Parathyroid adenoma (tissue), 2 donors: ENCODE results near the gene MYH14.
"Not testable (repeated sequence)": the region's sequence is repeated elsewhere in the genome, so short reads cannot be mapped to it uniquely, and the experiment has no call there.

ENCODE experiments used
- H2AFZ ChIP-seq: fragments of 300-600 bp; sonication (generic); one replicate; pipeline ENCODE4 v1.7.0; 2017; ENCODE audit warnings: antibody characterized with exemption, mild to moderate bottlenecking
- H3K27ac ChIP-seq: fragments of 300-600 bp; sonication (generic); one replicate; pipeline ENCODE4 v1.7.0; 2017
- H3K27me3 ChIP-seq: fragments of 300-600 bp; sonication (generic); one replicate; pipeline ENCODE4 v1.7.0; 2017; ENCODE audit warnings: low read length; ENCODE audit not compliant: control insufficient read depth, insufficient read depth
- H3K36me3 ChIP-seq: fragments of 300-600 bp; sonication (generic); one replicate; pipeline ENCODE4 v1.7.0; 2017; ENCODE audit warnings: low read length; ENCODE audit not compliant: control insufficient read depth, insufficient read depth
- H3K4me1 ChIP-seq: fragments of 300-600 bp; sonication (generic); one replicate; pipeline ENCODE4 v1.7.0; 2017; ENCODE audit warnings: control low read depth
- H3K4me2 ChIP-seq: fragments of 300-600 bp; sonication (generic); one replicate; pipeline ENCODE4 v1.7.0; 2017; ENCODE audit warnings: low read length
- H3K4me3 ChIP-seq: fragments of 300-600 bp; sonication (generic); one replicate; pipeline ENCODE4 v1.7.0; 2017; ENCODE audit warnings: low read depth, low read length
- H3K79me2 ChIP-seq: fragments of 300-600 bp; sonication (generic); one replicate; pipeline ENCODE4 v1.7.0; 2017; ENCODE audit warnings: control low read depth
- H3K9ac ChIP-seq: fragments of 300-600 bp; sonication (generic); one replicate; pipeline ENCODE4 v1.7.0; 2017; ENCODE audit warnings: mild to moderate bottlenecking
- H3K9me3 ChIP-seq: fragments of 300-600 bp; sonication (generic); one replicate; pipeline ENCODE4 v1.7.0; 2017; ENCODE audit warnings: low read length; ENCODE audit not compliant: control insufficient read depth
- TF ChIP-seq, protein P1 (sequence below): fragments of 300-600 bp; sonication (generic); IDR thresholded peaks from one replicate; pipeline ENCODE4 v1.7.0; 2017; ENCODE audit warnings: antibody characterized with exemption, mild to moderate bottlenecking
- donor health status: primary hyperparathyroidism.

The MYH14 gene

DNA sequence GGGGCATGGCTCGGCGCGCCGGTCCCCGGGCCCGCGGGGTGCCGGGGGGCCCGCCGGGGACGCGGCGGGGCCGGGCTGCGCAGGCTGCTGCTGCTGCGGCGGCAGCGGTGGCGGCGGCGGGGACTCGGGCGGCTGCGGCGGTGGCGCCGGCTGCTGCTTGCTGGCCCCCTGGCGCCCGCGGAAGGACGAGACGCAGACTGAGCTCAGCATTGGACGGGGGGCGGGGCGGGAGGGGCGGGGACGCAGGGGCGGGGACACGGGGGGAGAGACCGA, 125.4 kb downstream of the MYH14 start:
- Histone ChIP-seq H3K27me3 (no peaks in the 10 kb centered on the region), H3K4me1 (peaks cover 20% of the 10 kb centered on the region), H3K27ac (no peak overlapping the region), H3K4me3 (no peak overlapping the region), H3K36me3 (no peaks in the 10 kb centered on the region), H2AFZ (no peak overlapping the region), H3K4me2 (no peak overlapping the region), H3K79me2 (peaks cover 4% of the 10 kb centered on the region), H3K9me3 (no peaks in the 10 kb centered on the region), H3K9ac (no peak overlapping the region)
- TF ChIP-seq, protein P1, sequence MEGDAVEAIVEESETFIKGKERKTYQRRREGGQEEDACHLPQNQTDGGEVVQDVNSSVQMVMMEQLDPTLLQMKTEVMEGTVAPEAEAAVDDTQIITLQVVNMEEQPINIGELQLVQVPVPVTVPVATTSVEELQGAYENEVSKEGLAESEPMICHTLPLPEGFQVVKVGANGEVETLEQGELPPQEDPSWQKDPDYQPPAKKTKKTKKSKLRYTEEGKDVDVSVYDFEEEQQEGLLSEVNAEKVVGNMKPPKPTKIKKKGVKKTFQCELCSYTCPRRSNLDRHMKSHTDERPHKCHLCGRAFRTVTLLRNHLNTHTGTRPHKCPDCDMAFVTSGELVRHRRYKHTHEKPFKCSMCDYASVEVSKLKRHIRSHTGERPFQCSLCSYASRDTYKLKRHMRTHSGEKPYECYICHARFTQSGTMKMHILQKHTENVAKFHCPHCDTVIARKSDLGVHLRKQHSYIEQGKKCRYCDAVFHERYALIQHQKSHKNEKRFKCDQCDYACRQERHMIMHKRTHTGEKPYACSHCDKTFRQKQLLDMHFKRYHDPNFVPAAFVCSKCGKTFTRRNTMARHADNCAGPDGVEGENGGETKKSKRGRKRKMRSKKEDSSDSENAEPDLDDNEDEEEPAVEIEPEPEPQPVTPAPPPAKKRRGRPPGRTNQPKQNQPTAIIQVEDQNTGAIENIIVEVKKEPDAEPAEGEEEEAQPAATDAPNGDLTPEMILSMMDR = no peak

DNA sequence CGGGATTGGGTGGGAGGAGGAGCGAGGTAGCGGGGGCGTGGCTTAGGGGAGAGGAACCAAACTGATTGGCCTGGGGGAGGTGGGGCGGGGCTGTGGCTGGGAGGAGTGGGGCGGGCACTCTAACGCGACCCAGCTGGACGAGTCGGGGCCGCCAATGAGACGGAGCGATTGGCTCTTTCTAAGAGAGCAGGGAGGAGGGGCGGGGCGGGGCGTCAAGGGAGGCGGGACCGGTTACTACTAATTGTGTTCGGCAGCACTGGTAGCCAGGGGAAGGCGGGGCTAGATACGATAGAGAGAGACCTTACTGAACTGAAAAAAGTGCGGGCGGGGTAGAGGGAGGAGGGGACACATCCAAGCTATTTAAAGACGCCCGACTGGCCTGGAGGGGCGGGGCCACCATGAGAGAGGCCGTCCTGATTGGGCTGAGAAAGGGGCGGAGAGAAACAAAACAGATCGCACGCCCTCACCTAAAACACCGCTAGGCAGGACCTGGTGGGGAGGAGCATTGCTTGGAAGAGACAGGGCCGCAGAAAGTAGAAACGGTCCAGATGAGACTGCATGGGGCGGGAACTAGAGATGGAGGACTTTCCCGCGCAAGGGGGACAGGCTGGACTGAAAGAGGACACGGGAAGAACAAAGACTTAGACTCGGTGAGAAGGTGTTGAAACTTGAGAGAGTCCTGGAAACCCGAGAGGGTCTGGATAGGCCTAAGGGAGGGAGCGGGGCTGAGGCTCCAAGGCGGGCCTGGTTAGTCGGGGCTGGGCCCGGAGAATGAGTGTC, 125.9 kb downstream of the MYH14 start, which contains the start of gene KCNC3:
KCNC3 (minus strand) TSS at position 232 of the 780 bp plus-strand sequence. CDS start 295 bp downstream, outside the sequence.
- H3K9ac ChIP-seq = no peak within 1 kb of the TSS
- TF ChIP-seq, protein P1 = no peak
- no peaks in the 10 kb centered on the region for H3K27me3 ChIP-seq
- H3K4me2 ChIP-seq = peak within 1 kb of the TSS; percentile 71
- peak within 1 kb of the TSS; percentile 63 for H2AFZ ChIP-seq
- H3K36me3 ChIP-seq = no peaks in the 10 kb centered on the region
- peak within 1 kb of the TSS; percentile 99 for H3K27ac ChIP-seq
- peak within 1 kb of the TSS; percentile 47 for H3K4me3 ChIP-seq
- H3K79me2 ChIP-seq = peaks cover 7% of the 10 kb centered on the region
- H3K9me3 ChIP-seq = no peaks in the 10 kb centered on the region
- H3K4me1 ChIP-seq = peaks cover 24% of the 10 kb centered on the region

DNA sequence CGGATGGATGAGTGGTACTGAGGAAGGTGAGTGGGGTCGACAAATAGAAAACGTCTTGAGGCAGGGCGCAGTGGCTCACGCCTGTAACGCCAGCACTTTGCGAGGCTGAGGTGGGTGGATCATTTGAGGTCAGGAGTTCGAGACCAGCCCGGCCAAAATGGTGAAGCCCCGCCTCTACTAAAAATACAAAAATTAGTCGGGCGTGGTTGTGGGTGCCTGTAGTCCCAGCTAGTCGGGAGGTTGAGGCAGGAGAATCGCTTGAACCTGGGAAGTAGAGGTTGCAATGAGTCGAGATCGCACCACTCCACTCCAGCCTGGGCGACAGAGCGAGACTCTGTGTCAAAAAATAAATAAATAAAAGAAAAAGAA, 126.5 kb downstream of the MYH14 start:
- H3K4me2 ChIP-seq = peak overlapping the region; percentile 71
- peak overlapping the region; percentile 99 for H3K27ac ChIP-seq
- H2AFZ ChIP-seq = peak overlapping the region; percentile 43
- not testable (repeated sequence) for H3K9ac ChIP-seq, H3K36me3 ChIP-seq, H3K27me3 ChIP-seq, H3K9me3 ChIP-seq, H3K79me2 ChIP-seq
- peaks cover 20% of the 10 kb centered on the region for H3K4me1 ChIP-seq
- H3K4me3 ChIP-seq = peak overlapping the region; percentile 42

DNA sequence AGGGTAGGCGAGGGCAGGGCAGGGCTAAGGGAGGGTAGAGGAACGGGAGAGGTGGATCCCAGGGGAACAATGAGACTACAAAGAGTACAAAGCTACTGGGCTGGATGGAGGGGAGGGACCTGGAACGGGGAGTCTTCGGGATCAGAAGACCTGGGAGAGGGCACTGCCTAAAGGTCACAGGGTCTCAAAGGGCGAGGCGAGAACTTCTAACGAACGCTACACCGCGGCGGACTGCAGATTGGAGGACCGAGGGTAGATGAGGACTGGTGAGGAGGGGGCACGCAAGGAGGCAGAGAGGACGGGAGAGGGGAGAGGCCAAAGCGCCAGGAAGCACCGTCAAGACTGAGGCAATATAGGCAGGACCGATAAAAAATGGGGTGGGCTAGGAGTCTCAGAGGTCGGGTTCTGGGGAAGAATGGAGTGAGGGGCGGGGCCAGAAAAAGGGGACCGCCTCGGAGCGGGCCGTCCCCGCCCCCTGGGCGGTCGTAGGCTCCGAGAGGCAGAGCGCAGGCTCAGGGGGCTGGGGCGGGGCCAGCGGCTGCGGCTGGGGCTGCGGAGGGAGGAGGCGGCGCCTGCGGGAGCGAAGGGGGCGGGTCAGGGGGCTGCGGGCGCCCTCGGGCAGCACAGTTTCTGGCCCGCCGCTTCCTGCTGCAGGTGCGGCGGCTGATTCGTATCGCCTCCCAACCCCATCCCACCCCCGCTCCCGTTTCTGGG, 127.1 kb downstream of the MYH14 start:
- peak overlapping the region; percentile 30 for H2AFZ ChIP-seq
- no peak overlapping the region for H3K9ac ChIP-seq
- peak overlapping the region; percentile 99 for H3K27ac ChIP-seq
- peak overlapping the region; percentile 98 for H3K4me2 ChIP-seq
- no peaks in the 10 kb centered on the region for H3K36me3 ChIP-seq
- peaks cover 7% of the 10 kb centered on the region for H3K79me2 ChIP-seq
- no peaks in the 10 kb centered on the region for H3K27me3 ChIP-seq
- TF ChIP-seq, protein P1 = no peak
- peaks cover 15% of the 10 kb centered on the region for H3K4me1 ChIP-seq
- peak overlapping the region; percentile 98 for H3K4me3 ChIP-seq
- no peaks in the 10 kb centered on the region for H3K9me3 ChIP-seq

DNA sequence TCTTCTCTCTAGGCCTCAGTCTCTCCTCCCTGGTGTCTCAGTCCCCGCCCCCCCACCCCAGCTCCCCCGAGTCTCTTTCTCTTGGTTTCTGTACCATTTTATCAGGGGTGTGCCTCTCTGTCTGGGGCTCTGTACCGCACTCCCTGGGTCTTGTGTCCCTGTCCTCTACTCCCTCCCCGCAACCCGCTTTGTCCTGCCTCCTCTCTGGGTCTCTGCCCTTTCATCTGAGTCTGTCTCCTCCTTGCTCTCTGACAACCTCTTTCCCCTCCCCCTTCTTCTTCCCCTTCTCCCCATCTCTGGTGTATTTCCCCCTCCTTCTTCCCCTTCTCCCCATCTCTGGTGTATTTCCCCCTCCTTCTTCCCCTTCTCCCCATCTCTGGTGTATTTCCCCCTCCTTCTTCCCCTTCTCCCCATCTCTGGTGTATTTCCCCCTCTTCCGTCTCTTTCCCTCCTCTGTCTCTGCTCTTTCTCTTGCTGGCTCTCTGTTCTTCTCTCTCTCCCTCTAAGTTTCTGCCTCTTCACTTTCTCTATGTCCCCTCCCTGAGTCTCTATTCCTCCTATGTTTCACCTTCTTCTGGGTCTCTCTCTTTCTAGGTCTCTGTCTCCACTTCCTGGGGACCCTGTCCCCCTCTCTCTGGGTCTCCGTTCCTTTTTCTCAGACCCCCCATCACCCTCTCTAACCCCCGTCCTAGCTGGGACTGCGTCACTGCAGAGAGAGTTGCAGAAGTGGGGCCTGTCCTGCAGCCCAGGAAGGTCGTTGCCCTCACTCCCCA, 128.0 kb downstream of the MYH14 start:
- Histone ChIP-seq H2AFZ (peak overlapping the region; percentile 96), H3K9me3 (no peaks in the 10 kb centered on the region), H3K79me2 (peaks cover 3% of the 10 kb centered on the region), H3K27me3 (no peaks in the 10 kb centered on the region), H3K4me1 (peaks cover 15% of the 10 kb centered on the region), H3K27ac (peak overlapping the region; percentile 99), H3K4me2 (peak overlapping the region; percentile 98), H3K4me3 (peak overlapping the region; percentile 98), H3K36me3 (no peaks in the 10 kb centered on the region), H3K9ac (peak overlapping the region; percentile 13)
- TF ChIP-seq, protein P1 = no peak
